Vagina (tissue), 2 donors: ENCODE measurements around the gene NCOA7.

ENCODE experiments used
- POLR2A ChIP-seq, 2 donors: fragments of 450-650 bp; IDR thresholded peaks; one replicate each; pipeline ENCODE4 v1.6.1; 2017; ENCODE audit warnings: antibody characterized with exemption in 2 of 2, mild to moderate bottlenecking in 2 of 2, moderate library complexity in 2 of 2
- POLR2AphosphoS5 ChIP-seq, 2 donors: sonication (generic); formaldehyde crosslinking; IDR thresholded peaks; one replicate each; pipeline ENCODE4 v1.9.0; 2017; ENCODE audit warnings: antibody characterized with exemption in 2 of 2, mild to moderate bottlenecking in 2 of 2, low read depth in 1 of 2; ENCODE audit not compliant: insufficient read depth in 1 of 2
- TF ChIP-seq, protein P1 (sequence below), 3 experiments: fragments of 450-650 bp in 2 of 3; fragments of 200-600 bp in 1 of 3; sonication (generic) in 1 of 3; IDR thresholded peaks; one replicate each; pipeline ENCODE4 v1.5.1; 2017 to 2019; ENCODE audit warnings: antibody characterized with exemption in 3 of 3, mild to moderate bottlenecking in 2 of 3, moderate library complexity in 2 of 3

DNA sequence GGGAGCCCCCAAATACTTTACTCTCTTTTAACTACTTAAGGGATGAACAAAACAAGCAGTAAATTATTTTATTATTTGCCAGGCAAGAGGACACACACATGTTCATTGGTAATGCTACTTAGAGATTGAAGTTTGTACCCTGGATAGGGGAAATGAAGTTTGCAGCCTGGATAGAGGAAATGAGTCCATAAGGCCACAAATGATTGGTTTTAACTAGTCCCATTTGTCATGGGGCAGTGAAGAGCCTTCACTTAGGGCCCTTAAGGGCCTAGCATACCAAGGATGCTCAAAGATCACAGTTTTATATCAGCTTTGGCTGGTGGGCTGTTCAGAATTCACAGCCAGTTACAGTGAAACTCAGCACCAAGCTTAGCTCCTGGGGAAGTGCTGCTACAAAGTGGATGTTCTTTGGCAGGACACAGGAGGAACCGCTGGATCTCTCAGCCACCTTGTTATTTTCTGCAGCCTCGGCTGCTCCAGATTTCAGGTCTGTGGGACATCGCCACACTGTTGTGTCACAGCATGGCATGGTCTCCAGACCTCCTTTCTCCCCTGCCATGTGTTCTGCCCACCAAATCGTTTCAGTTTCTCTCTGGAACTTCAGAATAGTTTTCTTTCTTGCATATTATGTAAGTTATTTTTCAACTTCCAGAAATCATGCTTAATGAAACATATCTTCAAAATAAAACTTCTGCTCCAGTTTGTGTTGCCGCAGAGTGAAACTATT lies 41.8 kb downstream of the NCOA7 start:
- no peak for TF ChIP-seq POLR2AphosphoS5 (IDR thresholded peaks at IDR 0.05; ENCODE audit: insufficient read depth in 1 of 2, low read depth in 1 of 2)
- TF ChIP-seq, protein P1, sequence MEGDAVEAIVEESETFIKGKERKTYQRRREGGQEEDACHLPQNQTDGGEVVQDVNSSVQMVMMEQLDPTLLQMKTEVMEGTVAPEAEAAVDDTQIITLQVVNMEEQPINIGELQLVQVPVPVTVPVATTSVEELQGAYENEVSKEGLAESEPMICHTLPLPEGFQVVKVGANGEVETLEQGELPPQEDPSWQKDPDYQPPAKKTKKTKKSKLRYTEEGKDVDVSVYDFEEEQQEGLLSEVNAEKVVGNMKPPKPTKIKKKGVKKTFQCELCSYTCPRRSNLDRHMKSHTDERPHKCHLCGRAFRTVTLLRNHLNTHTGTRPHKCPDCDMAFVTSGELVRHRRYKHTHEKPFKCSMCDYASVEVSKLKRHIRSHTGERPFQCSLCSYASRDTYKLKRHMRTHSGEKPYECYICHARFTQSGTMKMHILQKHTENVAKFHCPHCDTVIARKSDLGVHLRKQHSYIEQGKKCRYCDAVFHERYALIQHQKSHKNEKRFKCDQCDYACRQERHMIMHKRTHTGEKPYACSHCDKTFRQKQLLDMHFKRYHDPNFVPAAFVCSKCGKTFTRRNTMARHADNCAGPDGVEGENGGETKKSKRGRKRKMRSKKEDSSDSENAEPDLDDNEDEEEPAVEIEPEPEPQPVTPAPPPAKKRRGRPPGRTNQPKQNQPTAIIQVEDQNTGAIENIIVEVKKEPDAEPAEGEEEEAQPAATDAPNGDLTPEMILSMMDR (IDR thresholded peaks at IDR 0.05) = no peak
- TF ChIP-seq POLR2A (IDR thresholded peaks at IDR 0.05) = no peak
